Activated CD4-positive, alpha-beta T cell treated with anti-CD3 and anti-CD28 coated beads for 4 hours (primary cell): ENCODE data around the gene SEMA5A.

Experiments used
- DNase-seq, 2 donors: peaks; one replicate each; pipeline ENCODE4 v3.0.0-alpha.2; 2020

Gene SEMA5A

DNA sequence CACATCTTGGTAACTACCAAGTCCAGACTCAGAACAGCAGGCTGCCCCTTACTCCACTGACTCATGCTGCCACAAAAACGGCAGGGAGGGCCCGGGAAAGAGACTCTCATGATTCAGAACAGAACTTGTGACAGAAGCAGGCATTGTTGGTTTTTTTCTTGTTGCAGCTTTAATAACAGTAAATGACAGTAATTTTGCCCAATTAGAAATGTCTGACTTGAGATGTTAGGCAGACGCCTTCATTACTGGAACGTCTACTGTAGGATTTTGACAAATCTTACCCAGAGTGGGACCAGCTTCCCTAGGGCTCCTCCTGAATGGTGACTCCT is 77.9 kb downstream of the SEMA5A start:
- DNase-seq, result no peak

DNA sequence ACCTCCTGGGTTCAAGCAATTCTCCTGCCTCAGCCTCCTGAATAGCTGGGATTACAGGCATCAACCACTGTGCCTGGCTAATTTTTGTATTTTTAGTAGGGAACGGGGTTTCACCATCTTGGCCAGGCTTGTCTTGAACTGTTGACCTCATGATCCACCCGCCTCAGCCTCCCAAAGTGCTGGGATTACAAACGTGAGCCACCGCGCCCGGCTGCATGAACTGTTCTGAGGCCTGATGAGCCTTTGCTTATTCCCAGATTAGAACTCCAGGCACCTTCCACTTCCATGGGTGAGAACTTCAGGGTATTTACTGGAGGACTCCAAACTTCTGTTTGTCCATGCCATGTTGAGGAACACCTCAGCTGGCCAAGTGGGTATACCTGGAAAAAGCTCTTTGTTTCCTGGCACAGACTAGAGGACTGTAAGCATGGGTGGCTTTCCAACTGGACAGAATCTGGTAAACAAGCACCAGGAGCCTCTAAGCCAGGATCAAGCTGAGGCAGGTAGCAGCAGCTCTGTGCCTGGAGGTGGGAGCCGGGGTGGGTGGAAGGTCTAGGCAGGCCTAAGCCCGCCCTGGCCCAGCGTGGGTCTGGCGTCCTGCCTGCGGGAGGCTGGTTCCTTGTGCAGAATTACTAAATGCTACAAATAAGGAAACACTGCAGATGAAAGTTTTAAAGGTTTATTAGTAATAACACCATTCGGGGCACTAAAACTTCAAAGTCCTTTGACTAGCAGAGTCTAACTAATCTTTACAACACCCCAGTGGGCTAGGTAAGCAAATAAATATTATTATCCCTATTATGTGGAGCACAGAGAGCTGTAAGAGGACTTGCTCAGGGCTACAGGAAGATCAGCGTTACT is 78.4 kb downstream of the SEMA5A start:
- DNase-seq, result no peak

DNA sequence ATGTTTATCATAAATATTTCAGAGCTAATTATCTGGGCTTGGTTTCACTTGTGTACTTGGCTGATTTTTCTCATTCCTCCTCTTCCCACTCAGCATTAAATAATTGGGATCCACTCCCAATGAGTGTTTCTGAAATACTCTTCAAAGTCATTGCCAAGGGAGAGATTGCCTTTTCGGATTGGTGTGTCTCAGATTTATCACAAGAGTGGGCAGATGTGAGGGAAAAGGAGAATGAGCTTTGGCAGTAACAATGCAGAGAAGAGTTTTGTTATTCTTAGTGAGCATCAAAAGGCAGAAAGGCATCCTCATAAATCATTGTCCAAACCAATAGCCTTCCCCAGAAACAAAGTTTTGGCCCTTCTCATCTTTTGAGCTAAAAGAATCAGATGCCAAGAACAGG is 79.2 kb downstream of the SEMA5A start:
- no peak for DNase-seq

DNA sequence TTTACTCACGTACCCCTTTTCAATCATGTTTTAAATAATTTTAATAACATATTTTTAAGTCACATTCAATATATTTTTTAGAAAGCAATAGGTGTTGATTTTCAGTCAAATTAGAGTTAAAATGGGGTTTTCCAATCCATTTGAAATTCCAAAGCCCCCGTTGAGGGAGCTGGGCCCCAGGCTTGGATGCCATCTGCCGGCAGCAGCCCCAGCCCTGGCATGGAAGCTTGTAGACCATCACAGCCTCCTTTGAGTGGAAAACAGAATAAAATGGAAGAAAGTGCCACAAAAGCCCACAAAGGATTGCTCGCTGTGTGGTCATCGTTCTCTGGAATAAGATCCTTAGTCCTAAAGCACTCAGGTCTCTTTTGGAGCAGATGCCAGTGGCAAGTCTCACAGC is 81.4 kb downstream of the SEMA5A start:
- no peak for DNase-seq

DNA sequence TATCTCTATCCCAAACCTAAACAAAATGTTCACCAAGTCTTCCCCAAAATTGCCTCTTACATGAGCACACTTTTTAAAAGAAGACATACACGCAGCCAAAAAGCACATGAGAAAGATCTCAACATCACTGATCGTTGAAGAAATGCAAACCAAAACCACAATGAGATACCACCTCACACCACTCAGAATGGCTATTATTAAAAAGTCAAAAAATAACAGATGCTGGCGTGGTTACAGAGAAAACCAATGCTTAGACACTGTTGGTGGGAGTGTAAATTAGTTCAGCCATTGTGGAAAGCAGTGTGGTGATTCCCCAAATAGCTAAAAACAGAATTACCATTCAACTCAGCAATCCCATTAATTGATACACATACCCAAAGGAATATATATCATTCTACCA is 83.8 kb downstream of the SEMA5A start:
- DNase-seq, result no peak

DNA sequence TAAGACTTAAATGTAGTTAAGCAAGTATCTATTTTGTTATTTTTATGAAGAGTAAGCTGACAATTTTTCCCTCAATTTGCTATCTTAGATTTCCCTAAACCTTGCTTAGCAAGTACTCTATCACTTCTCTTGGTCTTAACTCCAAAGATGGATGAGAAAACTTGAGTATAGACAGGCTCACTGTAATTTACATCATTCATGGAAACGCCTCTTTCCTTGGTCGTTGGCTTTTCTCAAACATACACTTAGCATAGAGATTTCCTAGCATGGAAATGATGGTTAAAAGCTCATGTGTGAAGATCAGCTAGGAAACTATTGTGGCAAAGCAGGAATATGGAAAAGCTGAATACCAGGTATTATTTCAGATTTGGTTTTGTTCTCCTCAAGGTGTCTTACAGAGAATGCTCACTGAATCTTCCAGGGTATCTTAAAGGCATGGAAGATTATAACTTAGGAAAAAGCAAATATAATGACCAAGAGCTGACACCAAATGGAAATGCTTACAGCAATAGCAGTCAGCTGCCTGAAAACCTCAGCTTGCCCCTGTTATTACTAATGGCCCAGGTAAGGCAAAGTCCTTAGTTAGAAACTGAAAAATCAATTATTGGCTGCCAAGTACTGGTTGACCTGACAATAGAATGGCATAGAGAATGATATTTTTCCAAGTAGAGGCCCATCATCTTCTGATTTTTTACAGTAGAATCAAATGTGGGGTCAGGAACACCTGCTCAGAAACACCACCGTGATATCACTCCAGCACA is 84.8 kb downstream of the SEMA5A start:
- no peak for DNase-seq

DNA sequence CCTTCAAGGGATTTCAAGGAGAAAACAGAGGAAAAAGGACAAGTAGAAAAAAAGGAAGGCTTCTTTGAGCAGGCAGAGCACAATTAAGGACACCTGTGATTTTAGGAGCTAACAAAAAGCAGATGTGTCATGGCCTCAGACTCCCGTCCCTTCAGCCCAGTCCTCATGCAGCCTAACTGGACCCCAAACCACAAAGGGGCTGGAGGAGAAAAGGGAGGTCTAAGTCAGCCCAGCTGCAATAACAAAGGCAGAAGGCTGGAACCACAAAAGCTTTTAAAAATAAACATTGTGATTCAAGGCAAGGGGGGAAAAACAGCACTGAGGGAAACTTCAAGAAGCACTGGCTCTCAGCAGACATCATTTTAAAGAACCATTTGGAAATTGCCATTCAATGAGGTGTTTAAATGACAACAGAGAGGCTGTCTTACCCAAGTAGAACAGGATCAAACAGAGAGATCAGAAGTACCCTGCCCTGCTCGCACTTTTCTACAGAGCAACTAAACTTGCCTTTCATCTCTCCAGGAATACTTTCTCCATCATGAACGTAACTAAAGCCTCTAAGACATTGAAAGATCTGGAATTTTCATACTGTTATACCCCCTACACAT is 89.3 kb downstream of the SEMA5A start:
- no peak for DNase-seq

DNA sequence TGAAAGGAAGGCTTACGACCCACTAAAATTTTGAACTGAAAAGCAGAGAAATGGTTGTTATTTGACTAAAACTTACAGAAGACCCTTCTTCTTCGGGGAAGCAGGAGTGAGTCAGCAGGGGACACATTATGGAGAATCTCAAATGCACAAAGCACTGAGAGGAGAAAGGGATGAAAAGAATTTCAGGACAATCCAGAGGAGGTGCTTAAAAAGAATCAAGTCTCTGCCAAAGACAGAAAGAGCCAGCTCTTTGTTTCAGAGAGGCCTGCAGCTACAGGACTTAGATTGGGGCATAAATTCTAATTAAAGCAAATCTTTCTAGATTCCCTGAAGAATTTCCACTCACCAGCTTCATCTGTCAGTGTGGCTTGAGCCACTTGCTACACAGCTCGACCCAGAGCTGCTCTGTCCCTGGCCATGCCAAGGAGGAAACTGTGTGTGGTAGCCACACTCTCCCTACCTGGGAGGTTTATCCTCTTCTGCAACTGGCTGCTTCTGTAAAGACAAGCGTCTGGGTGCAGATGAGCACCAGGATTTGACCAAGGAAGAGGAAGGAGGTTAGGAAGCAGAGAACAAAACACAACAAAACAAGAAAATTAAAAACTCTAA is 89.9 kb downstream of the SEMA5A start:
- no peak for DNase-seq

DNA sequence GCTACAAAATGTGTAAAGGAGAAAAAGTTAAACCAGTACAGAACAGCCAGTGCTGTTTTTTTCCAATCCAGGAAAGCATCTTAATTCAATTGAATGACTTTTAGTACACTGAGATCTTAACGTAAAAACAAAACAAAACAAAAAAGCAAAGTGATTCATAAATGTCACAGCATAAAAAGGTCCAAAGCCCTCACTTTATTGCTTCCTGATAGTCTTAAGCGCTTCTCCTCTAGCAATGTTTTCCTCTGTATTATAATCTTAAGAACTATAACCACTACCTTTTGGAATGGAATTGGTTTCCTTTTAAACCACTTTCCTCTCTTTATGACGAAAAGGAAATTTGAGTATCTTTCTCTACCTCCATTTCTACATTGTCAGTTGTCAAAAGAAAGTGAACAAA is 91.4 kb downstream of the SEMA5A start:
- no peak for DNase-seq

DNA sequence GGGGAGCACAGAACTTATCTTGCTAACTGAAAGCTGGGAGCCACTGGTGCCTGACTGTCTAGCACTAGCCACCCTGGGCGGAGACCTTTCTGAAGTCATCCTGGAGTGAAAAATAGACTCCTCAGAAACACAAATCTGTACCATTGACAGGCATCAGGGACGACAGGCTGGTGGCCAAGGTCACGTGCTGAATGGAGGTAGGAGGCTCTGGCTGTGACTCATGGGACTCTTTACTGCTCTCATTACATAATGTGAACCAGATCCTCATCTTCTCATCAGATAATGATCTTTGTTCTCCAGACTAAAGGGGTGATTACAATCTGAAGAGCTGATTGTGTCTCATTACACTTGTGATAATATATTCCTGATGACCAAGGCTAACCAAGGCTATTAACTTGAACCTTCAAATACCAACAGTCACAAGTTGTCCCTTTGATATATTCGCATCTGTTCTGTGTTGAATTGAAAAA is 91.8 kb downstream of the SEMA5A start:
- DNase-seq, result no peak

DNA sequence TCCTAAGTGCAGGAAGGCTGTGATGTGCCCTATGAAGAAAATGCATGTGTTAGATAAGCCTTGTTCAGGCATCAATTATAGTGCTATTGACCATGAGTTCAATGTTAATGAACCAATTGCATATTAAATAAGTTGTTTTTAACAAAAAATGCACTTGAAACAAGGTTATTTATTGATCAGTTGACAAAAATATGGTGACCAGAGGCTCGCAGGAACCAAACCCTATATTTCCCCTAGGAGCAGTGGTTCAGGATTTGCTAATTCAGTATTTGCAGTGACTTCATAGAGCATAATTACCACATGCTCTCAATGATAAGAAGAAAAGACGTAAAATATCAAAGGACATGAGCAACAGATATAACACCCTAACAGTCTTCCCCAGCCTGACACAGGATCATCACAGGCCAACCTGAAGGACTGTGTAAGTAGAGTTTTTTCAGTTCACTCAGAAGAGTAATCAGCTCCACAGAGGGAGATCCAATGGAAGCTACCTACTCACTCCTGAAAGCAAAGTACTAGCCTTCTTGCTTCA is 92.3 kb downstream of the SEMA5A start:
- no peak for DNase-seq

DNA sequence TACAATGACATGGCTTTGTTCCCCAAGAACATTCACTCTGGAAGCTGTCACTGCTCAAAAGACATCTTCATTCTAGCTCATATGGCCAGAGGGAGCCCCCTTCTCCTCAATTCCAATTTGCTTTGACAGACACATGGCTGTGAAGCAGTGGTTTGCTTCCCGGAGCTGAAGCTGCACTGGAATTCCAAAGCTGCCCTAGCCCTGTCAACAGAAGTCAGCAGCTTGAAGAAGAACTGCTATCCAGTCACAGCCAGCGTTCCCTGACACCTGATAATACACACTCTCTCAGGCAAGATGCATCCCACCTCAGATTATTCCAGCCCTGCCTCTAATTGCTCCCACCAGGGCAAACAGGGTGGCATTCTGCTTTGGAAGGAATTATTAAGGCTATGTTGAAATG is 93.7 kb downstream of the SEMA5A start:
- DNase-seq, result no peak

DNA sequence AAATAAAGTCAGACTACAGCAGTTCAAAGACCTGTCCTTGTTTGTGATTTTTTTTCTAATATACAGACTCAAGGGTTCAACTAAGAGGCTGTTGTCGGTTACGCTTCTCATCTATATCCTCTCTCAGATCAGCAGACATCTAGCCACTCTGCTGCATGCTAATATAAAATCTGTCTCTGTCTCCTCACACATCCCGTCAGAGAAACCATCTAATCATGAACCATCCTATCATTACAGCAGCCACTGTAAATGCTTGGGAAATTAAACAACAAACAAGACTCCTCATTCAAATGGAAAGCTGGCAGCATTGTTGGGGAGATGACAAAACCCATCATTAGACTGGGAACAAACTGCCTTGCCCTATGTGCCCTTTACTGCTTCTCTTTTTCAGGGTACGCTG is 94.8 kb downstream of the SEMA5A start:
- no peak for DNase-seq

DNA sequence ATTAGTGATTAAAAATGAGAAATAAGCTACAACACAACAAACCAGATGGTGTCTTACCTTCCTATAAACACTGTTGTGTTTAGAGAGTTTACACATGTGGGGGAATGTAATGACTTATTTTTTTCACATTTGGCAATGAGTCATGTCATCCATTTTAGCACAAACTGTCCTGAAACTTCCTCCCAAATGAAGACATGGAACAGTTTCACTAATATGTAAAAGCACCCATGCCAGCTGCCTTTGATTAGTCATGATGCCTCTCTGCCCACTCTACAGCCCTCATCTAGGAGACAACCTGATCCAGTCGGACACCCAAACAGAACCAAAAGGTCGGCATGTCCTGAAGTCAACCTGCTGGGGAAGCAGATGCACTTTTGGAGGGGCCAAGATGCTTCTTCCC is 98.2 kb downstream of the SEMA5A start:
- no peak for DNase-seq

DNA sequence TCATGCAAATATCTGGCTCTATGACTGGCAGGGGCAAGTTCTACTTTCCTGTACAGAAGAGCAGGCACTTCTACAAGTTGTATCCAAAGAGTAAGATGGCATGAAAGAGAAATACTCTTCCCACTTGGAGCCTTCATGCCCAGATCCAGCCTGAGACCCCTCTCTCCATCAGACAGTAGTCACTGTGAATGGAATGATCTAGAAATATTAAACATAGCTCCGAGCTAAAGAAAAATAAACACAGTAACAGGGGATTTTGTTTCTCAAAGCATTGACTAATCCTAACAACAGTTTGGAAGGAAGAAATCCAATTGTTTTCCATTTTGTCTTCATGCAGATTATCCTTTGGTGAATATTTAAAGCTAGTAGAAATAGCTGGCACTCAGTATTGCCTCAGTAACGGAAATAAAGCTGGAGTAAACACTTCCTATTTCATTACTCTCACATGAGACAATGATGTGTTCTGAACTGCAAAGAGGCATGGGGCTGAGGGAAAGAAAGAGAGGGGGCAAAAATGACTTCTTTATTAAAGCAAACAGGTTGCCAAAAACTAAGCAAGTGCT is 100.0 kb downstream of the SEMA5A start:
- DNase-seq, result no peak

DNA sequence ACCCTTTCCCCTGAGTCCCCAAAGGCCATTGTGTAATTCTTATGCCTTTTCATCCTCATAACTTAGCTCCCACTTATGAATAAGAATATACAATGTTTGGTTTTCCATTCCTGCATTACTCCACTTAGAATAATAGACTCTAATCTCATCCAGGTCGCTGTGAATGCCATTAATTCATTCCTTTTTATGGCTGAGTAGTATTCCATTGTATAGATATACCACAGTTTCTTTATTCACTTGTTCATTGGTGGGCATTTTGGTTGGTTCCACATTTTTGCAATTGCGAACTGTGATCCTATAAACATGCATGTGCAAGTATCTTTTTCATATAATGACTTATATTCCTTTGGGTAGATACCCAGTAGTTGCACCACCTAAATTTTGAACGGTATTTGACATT is 101.5 kb downstream of the SEMA5A start:
- DNase-seq, result no peak

DNA sequence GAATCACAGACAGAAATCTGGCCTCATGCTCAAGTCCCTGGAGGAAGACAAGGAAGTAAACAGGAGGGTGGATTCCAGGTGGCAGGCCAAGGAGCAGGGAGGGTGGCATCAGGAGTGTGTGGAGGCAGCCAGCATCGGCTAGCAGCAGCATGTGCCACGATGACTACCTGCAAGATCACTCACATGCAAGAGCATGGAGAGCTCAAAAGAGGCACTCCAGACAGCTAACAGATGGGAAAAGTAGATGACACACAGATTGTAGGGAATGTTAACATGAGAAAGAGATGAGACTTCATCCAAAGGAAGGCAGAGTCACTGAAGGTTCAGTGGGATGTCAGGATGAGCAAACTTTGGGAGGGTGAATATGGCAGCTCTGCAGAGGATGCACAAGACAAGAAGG is 104.3 kb downstream of the SEMA5A start:
- no peak for DNase-seq

DNA sequence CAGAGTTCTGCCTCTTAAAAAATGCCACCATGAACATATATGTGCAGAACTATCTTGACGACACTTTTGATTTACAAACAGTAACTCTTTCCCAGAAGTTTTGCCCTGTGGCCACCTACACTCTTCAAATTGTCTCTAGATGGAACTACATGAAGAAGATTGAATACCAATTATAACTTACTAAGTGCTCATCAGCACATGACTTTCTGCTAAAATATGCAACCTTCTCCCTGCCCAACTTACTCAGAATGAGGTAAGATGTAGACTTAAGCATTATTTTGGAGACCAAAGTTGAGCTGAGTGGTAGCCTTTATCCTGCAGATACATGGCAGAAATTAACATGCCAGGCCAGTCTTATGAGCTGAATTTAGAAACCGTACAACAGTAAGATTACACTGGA is 105.4 kb downstream of the SEMA5A start:
- DNase-seq, result no peak

DNA sequence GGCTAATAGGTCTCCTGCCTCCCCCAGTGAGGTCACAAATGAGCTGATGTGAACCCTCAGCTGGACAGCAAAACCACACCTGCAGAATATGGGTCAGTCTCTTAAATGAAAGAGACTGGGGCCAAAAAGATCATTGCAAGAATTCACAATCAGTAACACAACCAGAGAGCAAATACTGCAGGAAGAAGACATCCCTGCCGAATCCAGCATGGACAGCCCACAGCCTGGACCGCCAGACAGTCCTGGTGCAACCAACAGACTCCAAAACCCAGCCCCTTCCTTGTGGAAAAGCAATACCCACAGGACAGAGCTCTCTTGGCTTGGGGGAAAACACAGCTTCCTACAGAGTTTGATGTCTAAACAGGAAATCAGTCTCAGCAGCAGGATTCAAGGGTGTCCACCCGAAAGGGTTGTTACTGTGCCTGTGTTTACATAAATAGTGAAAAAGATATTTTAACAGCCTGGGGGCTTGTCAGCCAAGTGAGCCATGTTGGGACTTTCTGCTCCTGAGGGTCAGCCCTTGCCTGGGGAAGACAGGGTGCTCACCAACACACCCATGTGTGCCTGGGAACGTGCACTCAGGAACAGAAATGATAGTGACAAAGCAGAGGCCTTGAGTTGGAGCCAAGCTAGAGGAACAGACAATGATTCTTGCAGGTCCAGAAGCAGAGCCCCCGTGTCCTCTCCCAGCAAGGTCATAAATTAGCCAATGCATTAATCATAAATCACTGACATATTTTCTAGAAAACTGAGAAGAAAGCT is 106.2 kb downstream of the SEMA5A start:
- DNase-seq, result no peak

DNA sequence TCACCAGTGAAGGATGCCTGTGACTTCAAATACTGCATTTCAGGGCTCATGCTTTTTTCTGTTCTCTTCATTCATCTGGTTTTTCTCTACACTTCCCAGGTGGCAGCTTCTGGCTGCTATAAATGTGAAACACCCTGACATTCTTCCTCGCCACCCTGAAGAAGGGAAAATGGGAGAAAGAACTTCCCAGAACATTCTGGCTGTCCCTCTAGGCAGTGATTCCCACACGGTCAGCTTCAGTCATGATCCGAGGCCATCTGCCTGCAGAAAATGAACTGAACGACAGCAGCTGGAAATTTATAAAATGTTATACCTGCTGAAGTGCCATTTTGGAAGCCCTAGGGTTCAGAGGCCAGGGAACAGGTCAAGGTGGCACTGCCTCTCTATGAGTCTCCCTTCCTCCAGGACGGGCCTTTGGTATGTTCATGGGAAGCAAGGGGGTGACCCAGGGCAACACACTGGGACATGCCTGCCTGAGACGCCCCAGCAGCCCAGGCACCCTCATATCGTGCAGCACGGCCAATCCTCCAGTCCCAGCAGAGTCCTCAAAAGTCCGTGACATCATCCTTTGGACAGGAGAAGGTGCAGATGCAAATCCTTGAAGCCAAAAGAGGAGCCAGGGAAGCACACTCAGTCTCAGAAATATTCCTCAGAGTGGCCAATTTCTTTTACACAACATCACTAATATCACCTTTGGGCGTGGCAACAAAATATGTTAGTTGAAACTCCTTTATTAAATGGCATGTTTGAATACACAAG is 107.1 kb downstream of the SEMA5A start:
- DNase-seq, result no peak

DNA sequence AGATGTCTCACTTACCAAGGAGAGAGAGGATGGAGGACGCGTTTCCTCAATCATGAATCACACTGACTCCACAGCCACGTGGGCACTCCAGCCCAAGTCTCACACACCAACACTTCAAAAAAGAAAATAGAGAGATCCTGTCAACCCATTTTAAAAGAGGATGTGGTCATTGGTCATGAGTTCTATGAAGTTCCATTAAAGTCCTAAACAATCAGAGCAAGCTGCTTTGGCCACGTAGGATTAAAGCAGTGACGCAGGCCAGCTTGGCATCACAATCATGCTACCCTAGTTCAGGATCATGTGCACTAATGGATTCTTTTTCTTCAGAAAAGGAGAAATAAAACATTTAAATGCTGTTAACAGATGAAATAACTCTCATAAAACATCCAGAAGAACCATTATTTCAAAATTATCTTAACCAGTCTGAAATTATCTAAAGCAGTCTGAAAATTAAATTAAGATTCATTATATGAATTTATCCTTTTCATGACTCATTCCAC is 108.1 kb downstream of the SEMA5A start:
- DNase-seq, result no peak
